COR-L47 (cell line): ENCODE data around the gene MVB12A.

Experiments used
- DNase-seq: peaks from one replicate; lab custom pipeline; 2025; lab: John Stamatoyannopoulos, UW

The MVB12A gene

GRCh38 chr19:17445526-17446165 lies 25.8 kb downstream of the MVB12A start:
- no peak for DNase-seq

GRCh38 chr19:17447704-17448130 lies 27.9 kb downstream of the MVB12A start:
- DNase-seq: no peak

- DNase-seq: no peak
Observed at GRCh38 chr19:17448131-17448967, 28.5 kb downstream of the MVB12A start, which contains the start of gene TMEM221. Gene TMEM221 (minus strand): TSS chr19:17448668. CDS start chr19:17448462, 206 bp downstream.

GRCh38 chr19:17450264-17451075 lies 30.6 kb downstream of the MVB12A start:
- DNase-seq: no peak

- no peak for DNase-seq
Observed at GRCh38 chr19:17451820-17452219, 32.0 kb downstream of the MVB12A start.

GRCh38 chr19:17454576-17455071 lies 34.8 kb downstream of the MVB12A start:
- DNase-seq: no peak

- no peak for DNase-seq
Observed at GRCh38 chr19:17455308-17456123, 35.7 kb downstream of the MVB12A start.

- DNase-seq: no peak
Observed at GRCh38 chr19:17456127-17456526, 36.3 kb downstream of the MVB12A start.

GRCh38 chr19:17457616-17458015 lies 37.8 kb downstream of the MVB12A start:
- no peak for DNase-seq

GRCh38 chr19:17458970-17459369 lies 39.1 kb downstream of the MVB12A start:
- DNase-seq: no peak

GRCh38 chr19:17460372-17461230 lies 40.8 kb downstream of the MVB12A start, which contains the start of gene NXNL1:
Gene NXNL1 (minus strand): TSS chr19:17460926. CDS start chr19:17460869, 57 bp downstream.
- DNase-seq: no peak

- DNase-seq: no peak
Observed at GRCh38 chr19:17466487-17466850, 46.6 kb downstream of the MVB12A start.

- no peak for DNase-seq
Observed at GRCh38 chr19:17467471-17468301, 47.8 kb downstream of the MVB12A start.

- DNase-seq: no peak
Observed at GRCh38 chr19:17468302-17469091, 48.6 kb downstream of the MVB12A start.

- DNase-seq: no peak
Observed at GRCh38 chr19:17469092-17469480, 49.2 kb downstream of the MVB12A start.

- DNase-seq: peak; percentile 91
Observed at GRCh38 chr19:17469481-17470067, 49.7 kb downstream of the MVB12A start.

GRCh38 chr19:17470068-17470841 lies 50.4 kb downstream of the MVB12A start, which contains the start of gene SLC27A1:
Gene SLC27A1 (plus strand): TSS chr19:17470524. CDS start chr19:17470541, 17 bp downstream.
- peak; percentile 98 for DNase-seq
